ENCODE measurements around the gene PRKG2. TPM values are rescaled to one million over a fixed set of nuclear protein-coding genes. Genes with fewer than 3 reads are reported as not detected.
A peak's percentile ranks its signal among the peaks of the same experiment; 100 is the strongest.

Gene PRKG2
- under 1 TPM; 0.05 to 0.14 TPM for total RNA-seq

GRCh38 chr4:81214881-81215868, at the start of gene PRKG2:
TSS of gene PRKG2 (minus strand) at chr4:81215222. CDS start at chr4:81205047, 10,175 bp downstream.
- Mint-ChIP-seq H3K4me1 (peaks cover 13% of the 10 kb centered on the region), H3K27me3 (peaks cover 37% of the 10 kb centered on the region), H3K4me3 (peak within 1 kb of the TSS; percentile 36), H3K9me3 (ENCODE audit: low read depth) (no peaks in the 10 kb centered on the region), H3K27ac (no peak within 1 kb of the TSS), H3K36me3 (ENCODE audit: low read depth) (no peaks in the 10 kb centered on the region)
- intact Hi-C loops (cut with DNase I, micrococcal nuclease): loop anchor here in 1 of 2 experiments (5.0 kb wide), 1 partner anchor 137 kb away; no protein-coding TSS in a partner anchor
- POLR2A ChIA-PET: no interaction called here
- DNase-seq (peak; percentile 7), ATAC-seq (peak; percentile 55)
- CTCF ChIA-PET: interaction anchor here (0.9 kb wide), 2 partner anchors 11 to 137 kb away, joined by 3 read pairs; no protein-coding TSS in a partner anchor

- DNase-seq (no peak), ATAC-seq (no peak)
- POLR2A ChIA-PET: no interaction called here
- intact Hi-C loops (cut with DNase I, micrococcal nuclease): loop anchor here (2.0 to 5.0 kb wide), 2 partner anchors 192 to 193 kb away; no protein-coding TSS in a partner anchor
- Mint-ChIP-seq H3K4me1 (no peaks in the 10 kb centered on the region), H3K4me3 (no peak overlapping the region), H3K36me3 (ENCODE audit: low read depth) (no peaks in the 10 kb centered on the region), H3K27me3 (peaks cover 8% of the 10 kb centered on the region), H3K27ac (no peak overlapping the region), H3K9me3 (ENCODE audit: low read depth) (no peaks in the 10 kb centered on the region)
- CTCF ChIA-PET: interaction anchor here (0.7 to 2.2 kb wide), 4 partner anchors 88 to 323 kb away, joined by 3 to 13 read pairs (median 3); no protein-coding TSS in a partner anchor
Observed at GRCh38 chr4:81260443-81261101, 45.5 kb upstream of the PRKG2 start.

- CTCF ChIA-PET: interaction anchor here (0.6 kb wide), 1 partner anchor 193 kb away, joined by 4 read pairs; no protein-coding TSS in a partner anchor
- intact Hi-C loops (cut with DNase I, micrococcal nuclease): no loop called here
- no peak for ATAC-seq
Observed at GRCh38 chr4:81258841-81259550, 44.0 kb upstream of the PRKG2 start.

GRCh38 chr4:81257816-81258215, 42.8 kb upstream of the PRKG2 start:
- no peak for ATAC-seq

More at GRCh38 chr4:81258841-81259550, 44.0 kb upstream of the PRKG2 start:
- H3K9me3 Mint-ChIP-seq (ENCODE audit: low read depth): no peaks in the 10 kb centered on the region
- POLR2A ChIA-PET: no interaction called here
- H3K36me3 Mint-ChIP-seq (ENCODE audit: low read depth): no peaks in the 10 kb centered on the region
- H3K4me1 Mint-ChIP-seq: no peaks in the 10 kb centered on the region
- no peak for DNase-seq
- no peak overlapping the region for H3K4me3 Mint-ChIP-seq
- peaks cover 8% of the 10 kb centered on the region for H3K27me3 Mint-ChIP-seq
- no peak overlapping the region for H3K27ac Mint-ChIP-seq

GRCh38 chr4:81257021-81257420, 42.0 kb upstream of the PRKG2 start:
- intact Hi-C loops (cut with DNase I, micrococcal nuclease): no loop called here
- ATAC-seq (no peak), DNase-seq (no peak)
- CTCF ChIA-PET: interaction anchor here (0.6 to 1.0 kb wide), 3 partner anchors 8 to 28 kb away, joined by 3 to 4 read pairs (median 3); no protein-coding TSS in a partner anchor
- Mint-ChIP-seq H3K27me3 (peaks cover 11% of the 10 kb centered on the region), H3K36me3 (ENCODE audit: low read depth) (no peaks in the 10 kb centered on the region), H3K4me3 (no peak overlapping the region), H3K9me3 (ENCODE audit: low read depth) (no peaks in the 10 kb centered on the region), H3K27ac (no peak overlapping the region), H3K4me1 (no peaks in the 10 kb centered on the region)
- POLR2A ChIA-PET: no interaction called here

More at GRCh38 chr4:81257816-81258215, 42.8 kb upstream of the PRKG2 start:
- POLR2A ChIA-PET: no interaction called here
- Mint-ChIP-seq H3K4me3 (no peak overlapping the region), H3K27me3 (peaks cover 9% of the 10 kb centered on the region), H3K4me1 (no peaks in the 10 kb centered on the region), H3K36me3 (ENCODE audit: low read depth) (no peaks in the 10 kb centered on the region), H3K9me3 (ENCODE audit: low read depth) (no peaks in the 10 kb centered on the region), H3K27ac (no peak overlapping the region)
- CTCF ChIA-PET: interaction anchor here (0.6 kb wide), 1 partner anchor 29 kb away, joined by 3 read pairs; no protein-coding TSS in a partner anchor
- DNase-seq: no peak
- intact Hi-C loops (cut with DNase I, micrococcal nuclease): no loop called here

- no peak overlapping the region for H3K27ac Mint-ChIP-seq
- ChIA-PET CTCF (interaction anchor here (0.8 to 1.0 kb wide), 2 partner anchors 9 to 11 kb away, joined by 3 to 4 read pairs; no protein-coding TSS in a partner anchor), POLR2A (no interaction called here)
- H3K27me3 Mint-ChIP-seq: peaks cover 11% of the 10 kb centered on the region
- H3K4me3 Mint-ChIP-seq: no peak overlapping the region
- DNase-seq (no peak), ATAC-seq (no peak)
- intact Hi-C loops (cut with DNase I, micrococcal nuclease): no loop called here
- H3K4me1 Mint-ChIP-seq: no peaks in the 10 kb centered on the region
- no peaks in the 10 kb centered on the region for H3K36me3 Mint-ChIP-seq (ENCODE audit: low read depth)
- no peaks in the 10 kb centered on the region for H3K9me3 Mint-ChIP-seq (ENCODE audit: low read depth)
Observed at GRCh38 chr4:81256059-81256970, 41.3 kb upstream of the PRKG2 start.

- H3K27me3 Mint-ChIP-seq: peaks cover 9% of the 10 kb centered on the region
- ATAC-seq (no peak), DNase-seq (no peak)
- intact Hi-C loops (cut with DNase I, micrococcal nuclease): no loop called here
- H3K27ac Mint-ChIP-seq: no peak overlapping the region
- H3K4me3 Mint-ChIP-seq: no peak overlapping the region
- no peaks in the 10 kb centered on the region for H3K9me3 Mint-ChIP-seq (ENCODE audit: low read depth)
- ChIA-PET POLR2A (no interaction called here), CTCF (no interaction called here)
- H3K36me3 Mint-ChIP-seq (ENCODE audit: low read depth): no peaks in the 10 kb centered on the region
- no peaks in the 10 kb centered on the region for H3K4me1 Mint-ChIP-seq
Observed at GRCh38 chr4:81255524-81255923, 40.5 kb upstream of the PRKG2 start.

GRCh38 chr4:81250430-81250829, 35.4 kb upstream of the PRKG2 start:
- H3K36me3 Mint-ChIP-seq (ENCODE audit: low read depth): no peaks in the 10 kb centered on the region
- H3K27me3 Mint-ChIP-seq: peaks cover 6% of the 10 kb centered on the region
- ChIA-PET POLR2A (no interaction called here), CTCF (no interaction called here)
- ATAC-seq (no peak), DNase-seq (no peak)
- intact Hi-C loops (cut with DNase I, micrococcal nuclease): no loop called here
- H3K4me1 Mint-ChIP-seq: no peaks in the 10 kb centered on the region
- H3K9me3 Mint-ChIP-seq (ENCODE audit: low read depth): no peaks in the 10 kb centered on the region
- H3K27ac Mint-ChIP-seq: no peak overlapping the region
- no peak overlapping the region for H3K4me3 Mint-ChIP-seq

GRCh38 chr4:81245218-81246009, 30.4 kb upstream of the PRKG2 start:
- Mint-ChIP-seq H3K4me1 (no peaks in the 10 kb centered on the region), H3K36me3 (ENCODE audit: low read depth) (no peaks in the 10 kb centered on the region), H3K27me3 (peaks cover 3% of the 10 kb centered on the region), H3K4me3 (no peak overlapping the region), H3K27ac (no peak overlapping the region), H3K9me3 (ENCODE audit: low read depth) (no peaks in the 10 kb centered on the region)
- DNase-seq (no peak), ATAC-seq (no peak)
- CTCF ChIA-PET: no interaction called here
- POLR2A ChIA-PET: no interaction called here
- intact Hi-C loops (cut with DNase I, micrococcal nuclease): no loop called here

GRCh38 chr4:81237791-81238190, 22.8 kb upstream of the PRKG2 start:
- Mint-ChIP-seq H3K27me3 (peaks cover 10% of the 10 kb centered on the region), H3K9me3 (ENCODE audit: low read depth) (no peaks in the 10 kb centered on the region)

More at GRCh38 chr4:81237791-81238190, 22.8 kb upstream of the PRKG2 start:
- ChIA-PET POLR2A (no interaction called here), CTCF (no interaction called here)
- Mint-ChIP-seq H3K4me1 (no peaks in the 10 kb centered on the region), H3K4me3 (no peak overlapping the region), H3K27ac (no peak overlapping the region), H3K36me3 (ENCODE audit: low read depth) (no peaks in the 10 kb centered on the region)
- DNase-seq (no peak), ATAC-seq (no peak)
- intact Hi-C loops (cut with DNase I, micrococcal nuclease): no loop called here
